GM18868 (cell line): ENCODE data around the gene SCN4A.
A peak's percentile ranks its signal among the peaks of the same experiment; 100 is the strongest.
"Not testable (repeated sequence)": the region's sequence is repeated elsewhere in the genome, so short reads cannot be mapped to it uniquely, and the experiment has no call there.

ENCODE experiments used
- ATAC-seq: cut with Tn5 transposase; IDR thresholded peaks from one replicate; pipeline ENCODE4 v1.9.1; 2021; ENCODE audit warnings: mild to moderate bottlenecking, moderate library complexity; ENCODE audit not compliant: unreplicated experiment

SCN4A gene

DNA sequence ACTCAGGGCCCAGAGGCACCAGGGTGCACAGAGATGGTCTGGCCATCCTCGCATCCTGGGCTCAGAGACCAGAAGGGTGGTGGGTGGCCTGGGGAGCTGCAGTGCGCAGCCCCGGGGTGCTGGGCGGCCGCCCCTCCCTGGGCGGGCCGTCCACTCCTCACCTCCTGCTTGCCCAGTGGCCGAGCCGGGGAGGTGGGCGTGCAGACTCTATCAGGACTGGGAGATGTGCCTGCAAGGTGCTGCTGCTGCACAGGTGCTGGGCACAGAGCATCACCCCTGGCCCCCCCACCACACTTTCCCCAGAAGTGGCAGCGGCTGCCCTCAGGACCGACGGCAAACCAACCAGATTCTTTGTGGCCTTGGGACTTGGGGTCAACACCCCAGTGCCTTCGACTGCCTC, at the start of gene SCN4A:
Gene SCN4A, minus strand, starts transcription at position 123 of the 400 bp plus-strand sequence. Its CDS starts 77 bp downstream, at position 46.
- ATAC-seq = no peak

DNA sequence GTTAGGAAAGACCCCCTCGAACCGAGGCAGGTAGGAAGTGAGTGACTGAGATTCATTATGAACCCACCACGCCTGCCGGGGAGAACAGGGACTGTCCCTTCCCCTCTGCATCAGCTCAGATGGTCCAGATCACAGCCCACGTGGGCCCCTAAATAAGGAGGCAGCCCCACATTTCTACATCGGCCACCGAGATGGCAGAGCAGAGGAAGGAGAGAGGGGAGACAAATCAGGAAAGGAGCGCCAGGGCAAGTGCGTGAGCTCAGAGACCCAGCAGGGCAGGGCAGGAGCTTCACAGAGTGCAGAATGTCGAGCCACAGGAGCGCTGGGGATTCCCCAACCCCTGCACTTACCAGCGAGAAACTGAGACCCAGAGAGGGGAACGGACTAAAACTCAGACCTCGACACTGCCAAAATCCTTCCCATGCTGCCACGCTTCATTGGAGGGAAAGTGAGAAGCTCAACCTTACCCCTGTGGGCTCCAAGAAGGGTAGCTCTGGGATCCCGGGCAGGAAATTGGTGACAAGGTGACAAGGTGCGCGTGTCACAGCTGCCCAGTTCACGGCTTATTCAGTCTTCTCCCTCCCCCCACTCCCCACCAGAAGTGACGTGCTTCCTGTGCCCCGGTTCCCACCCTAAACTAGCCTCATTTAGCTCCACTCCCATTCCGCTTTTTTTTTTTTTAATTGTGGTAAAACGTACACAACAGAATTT, 47.5 kb upstream of the SCN4A start, which contains the start of gene ICAM2:
Gene ICAM2, minus strand, starts transcription at position 578 of the 711 bp plus-strand sequence. CDS start 13,942 bp downstream, outside the sequence.
- peak; percentile 62 for ATAC-seq

DNA sequence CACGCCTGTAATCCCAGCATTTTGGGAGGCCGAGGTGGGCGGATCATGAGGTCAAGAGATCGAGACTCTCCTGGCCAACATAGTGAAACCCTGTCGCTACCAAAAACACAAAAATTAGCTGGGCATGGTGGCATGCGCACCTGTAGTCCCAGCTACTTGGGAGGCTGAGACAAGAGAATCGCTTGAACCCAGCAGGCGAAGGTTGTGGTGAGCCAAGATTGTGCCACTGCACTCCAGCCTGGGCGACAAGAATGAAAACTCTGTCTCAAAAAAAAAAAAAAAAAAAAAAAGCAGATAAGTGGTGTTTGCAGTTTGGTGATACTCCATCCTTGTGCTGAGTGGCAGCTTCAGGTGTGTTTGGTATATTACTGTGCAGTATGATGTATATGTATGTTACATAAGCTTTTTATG, 46.8 kb upstream of the SCN4A start:
- peak; percentile 7 for ATAC-seq

DNA sequence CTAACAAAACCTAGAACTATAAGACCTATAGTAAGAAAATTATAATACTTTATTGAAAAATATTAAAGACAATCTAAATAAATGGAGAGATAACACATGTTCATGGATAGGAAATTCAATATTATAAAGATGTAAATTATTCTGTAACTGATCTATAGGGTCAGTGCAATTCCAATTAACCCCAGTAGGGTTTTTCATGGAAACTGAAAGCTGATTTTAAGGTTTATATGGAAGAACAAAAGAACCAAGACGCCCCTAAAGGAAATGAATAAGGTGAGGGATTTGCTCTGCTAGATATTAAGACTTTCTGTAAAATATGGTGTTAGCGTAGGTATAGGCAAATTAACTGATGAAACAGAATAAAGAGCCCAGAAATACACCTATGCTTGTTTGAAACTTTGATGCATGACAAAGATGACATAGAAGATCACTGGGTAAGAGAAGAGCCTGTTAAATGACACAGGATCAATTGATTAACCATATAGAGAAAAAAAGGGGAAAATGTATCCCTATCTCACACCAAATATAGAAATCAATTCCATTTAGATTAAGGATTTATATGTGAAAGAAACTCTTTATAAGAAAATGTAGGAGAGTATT, 44.8 kb upstream of the SCN4A start:
- no peak for ATAC-seq

DNA sequence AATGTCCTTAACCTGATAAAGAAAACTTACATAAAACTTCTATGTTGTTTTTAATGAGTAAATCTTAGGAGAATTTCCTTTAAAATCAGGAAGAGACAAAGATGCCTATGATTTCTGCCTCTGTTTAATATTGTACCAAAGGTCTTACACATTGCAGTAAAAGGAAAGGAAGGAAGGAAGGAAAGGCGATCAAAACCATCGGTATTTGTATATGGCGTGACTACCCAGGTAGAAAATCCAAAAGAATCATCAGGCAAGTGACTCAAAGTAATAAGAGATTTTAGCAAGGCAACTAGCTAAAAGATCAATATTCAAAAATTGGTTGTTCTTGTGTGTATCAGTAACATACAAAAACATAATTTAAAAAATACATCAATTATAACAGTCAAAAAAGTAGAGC, 44.3 kb upstream of the SCN4A start:
- ATAC-seq = no peak

DNA sequence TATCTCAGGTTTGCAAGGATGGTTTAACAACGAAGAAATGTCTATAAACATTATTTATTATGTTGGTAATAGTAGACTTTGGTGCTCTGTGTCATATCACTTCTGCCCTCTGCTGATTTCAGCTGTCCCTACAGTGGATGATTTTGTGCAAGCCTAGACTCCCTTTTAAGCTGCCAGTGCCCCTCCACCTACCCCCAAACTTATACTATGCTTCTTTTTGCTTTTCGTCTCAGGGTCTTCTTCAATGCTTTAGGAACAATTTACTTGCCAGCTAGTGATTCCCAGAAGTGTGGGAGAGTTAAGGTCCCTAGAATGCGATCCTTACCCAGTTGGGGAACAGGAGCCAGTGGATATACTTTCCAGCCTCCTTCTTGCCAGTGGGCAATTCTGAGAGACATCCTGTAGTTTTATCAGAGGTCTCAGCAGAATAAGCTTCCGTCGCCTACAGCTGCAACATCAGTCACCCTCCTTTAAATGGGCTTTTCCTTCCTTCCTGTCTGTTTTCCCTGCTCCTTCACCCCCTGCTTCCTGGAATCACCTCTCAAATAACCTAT, 43.6 kb upstream of the SCN4A start:
- ATAC-seq = no peak

DNA sequence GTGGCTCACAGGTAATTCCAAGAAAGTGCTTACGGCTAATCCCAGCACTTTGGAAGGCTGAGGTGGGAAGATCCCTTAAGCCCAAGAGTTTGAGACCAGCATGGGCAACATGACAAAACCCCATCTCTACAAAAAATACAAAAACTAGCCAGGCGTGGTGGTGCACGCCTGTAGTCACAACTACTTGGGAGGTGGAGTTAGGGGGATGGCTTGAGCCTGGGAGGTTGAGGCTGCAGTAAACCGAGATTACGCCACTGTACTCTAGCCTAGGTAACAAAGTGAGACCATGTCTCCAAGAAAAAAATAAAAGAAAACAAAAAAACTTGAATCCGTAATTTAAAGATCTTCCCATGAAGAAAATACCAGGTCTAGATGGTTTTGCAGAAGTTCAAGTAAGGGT, 42.7 kb upstream of the SCN4A start:
- ATAC-seq = no peak

DNA sequence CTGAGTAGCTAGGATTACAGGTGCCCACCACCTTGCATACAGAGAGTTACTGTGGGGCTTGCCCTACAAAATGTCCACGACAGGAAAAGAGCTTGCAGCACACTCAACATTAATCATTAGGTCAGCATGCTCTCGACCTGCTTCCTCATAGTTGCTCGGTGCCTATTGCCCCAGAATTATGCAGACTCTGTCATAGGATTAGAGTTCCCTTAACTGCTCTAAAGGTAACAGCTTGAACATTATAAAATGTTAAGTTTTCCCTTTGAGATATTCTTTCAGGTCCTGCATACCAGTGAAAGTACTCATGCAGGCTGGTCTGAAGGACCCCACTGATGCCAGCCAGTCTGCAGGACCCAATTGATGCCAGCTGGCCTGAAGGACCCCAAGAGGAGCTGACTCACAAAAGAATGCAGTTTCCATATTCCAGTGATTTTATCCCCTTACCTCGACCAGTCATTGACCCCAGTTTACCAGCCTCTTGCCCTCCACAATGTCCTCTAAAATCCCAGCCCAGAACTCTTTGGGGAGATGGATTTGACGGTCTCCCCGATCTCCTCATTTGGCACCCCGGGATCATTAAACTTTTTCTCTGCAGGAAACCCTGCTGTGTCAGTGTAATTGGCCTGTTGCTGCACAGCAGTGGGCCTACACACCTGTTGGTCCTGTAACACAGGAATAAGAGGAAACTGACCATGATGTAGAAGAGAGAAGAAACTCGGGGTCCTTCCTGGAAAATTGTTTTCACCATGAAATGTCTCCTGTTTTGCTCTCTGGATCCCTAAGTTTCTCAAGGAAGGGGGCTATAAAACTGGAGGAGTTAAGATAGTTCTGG, 37.1 kb upstream of the SCN4A start:
- no peak for ATAC-seq

DNA sequence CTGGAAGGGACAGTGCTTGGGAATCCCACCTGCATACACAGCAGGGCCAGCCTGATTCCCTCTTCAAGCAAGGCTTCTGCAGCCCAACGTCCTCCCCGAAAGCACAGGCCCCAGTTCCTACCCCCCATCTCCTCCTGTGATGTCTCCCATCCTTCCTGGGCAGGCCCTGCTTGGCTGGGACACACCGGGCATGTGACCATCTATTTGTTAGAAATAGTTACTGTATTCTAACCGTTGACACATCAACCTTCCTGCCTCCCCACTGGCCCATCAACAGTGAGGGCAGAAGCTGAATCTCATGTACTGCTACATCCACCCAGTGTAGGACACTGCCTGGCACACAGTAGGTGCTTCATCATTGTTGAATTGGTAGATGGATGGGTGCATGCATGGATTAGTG, 36.1 kb upstream of the SCN4A start:
- ATAC-seq = no peak

DNA sequence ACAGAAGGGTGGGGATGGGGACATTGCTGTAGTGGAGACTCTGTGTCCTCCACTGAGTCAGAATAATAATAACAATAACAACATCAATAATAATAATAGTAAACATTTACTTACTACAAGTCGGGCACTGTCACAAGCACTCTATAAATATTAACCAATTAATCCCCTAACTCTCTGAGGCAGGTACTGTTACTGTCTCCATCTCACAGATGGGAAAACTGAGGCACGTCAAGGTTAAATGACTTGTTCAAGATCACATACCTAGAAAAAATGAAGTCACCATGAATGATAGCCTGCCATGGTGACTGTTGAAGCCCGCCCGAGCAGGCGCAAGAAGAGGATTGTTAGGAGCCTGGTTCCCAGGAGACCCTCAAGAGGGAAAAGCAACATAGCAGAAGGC, 35.6 kb upstream of the SCN4A start:
- ATAC-seq = no peak

DNA sequence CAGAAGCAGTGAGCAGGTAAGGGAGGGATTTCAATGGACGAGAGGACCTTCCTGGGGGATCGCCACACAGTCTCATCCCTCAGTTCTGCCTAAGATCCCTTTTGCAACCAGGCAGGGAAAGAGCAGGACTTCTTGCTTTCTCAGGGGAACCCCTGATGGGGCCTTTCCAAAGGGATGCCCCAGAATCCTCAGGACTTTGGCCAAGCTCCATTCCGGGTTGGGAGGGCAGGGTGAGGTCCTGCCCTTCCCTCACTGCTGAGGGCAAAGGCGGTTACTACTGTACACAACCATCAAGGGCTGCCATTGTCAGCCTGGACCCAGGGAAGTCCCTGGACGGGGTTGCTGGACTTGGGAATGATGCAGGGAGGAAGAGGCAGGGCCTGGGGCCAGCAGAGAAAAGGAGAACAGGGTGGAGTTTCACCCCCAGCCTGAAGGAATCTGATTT, 35.1 kb upstream of the SCN4A start:
- ATAC-seq = no peak

DNA sequence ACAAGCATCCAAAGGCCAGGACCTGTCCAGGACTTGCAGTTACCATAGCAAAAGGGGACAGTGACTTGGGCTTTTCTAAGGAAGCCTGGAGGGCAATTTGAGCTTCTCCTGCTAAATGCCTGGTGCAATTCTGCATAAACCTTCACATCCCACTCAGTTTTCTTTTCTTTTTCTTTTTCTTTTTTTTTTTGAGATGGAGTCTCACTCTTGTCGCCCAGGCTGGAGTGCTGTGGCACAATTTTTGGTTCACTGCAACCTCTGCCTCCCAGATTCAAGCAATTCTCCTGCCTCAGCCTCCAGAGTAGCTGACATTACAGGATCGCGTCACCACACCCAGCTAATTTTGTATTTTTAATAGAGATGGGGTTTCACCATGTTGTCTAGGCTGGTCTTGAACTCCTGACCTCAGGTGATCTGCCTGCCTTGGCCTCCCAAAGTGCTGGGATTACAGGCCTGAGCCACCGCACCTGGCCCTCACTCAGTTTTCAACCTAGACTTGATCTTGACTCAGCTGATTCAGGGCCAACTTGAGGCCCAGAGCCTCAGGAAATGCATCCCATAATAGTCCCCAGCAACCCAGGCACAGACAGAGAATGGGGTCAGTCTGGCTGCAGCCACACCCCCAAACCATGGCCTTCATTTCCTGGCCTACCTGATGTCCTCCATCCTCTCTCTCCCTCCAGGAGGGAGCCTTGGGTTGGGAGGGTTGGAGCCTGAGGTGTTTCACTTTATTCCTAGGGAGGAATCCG, 34.5 kb upstream of the SCN4A start:
- ATAC-seq = not testable (repeated sequence)

DNA sequence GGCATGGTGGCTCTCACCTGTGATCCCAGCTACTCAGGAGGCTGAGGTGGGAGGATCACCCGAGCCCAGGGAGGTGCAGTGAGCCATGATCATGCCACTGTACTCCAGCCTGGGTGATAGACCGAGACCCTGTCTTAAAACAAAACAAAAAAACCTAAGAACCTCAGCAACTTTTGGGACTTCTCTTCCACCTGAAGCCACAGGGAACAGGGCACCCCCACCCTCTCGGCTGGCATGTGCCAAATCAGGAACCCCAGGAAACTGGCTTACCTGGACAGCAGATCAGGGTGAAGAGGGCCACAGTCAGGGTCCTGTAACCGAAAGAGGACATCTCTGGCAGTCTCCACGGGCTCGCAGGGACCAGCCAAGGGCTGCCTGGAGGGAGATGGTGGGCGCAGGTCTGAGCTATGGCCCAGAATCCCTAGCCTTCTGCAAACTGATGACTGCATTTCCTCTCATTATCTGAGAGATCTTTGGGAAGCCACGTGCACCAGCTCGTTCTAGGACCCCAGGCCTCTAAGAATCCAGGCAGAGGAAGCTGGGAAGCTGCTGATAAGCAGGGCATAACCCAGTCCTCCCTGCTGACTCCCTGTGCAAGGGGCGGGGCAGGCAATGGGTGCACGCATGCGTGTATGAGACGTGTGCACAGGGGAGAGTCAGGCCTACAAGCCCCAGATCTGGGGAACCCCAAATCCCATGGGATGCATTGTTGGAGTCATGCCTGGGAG, 33.8 kb upstream of the SCN4A start:
- ATAC-seq = no peak

DNA sequence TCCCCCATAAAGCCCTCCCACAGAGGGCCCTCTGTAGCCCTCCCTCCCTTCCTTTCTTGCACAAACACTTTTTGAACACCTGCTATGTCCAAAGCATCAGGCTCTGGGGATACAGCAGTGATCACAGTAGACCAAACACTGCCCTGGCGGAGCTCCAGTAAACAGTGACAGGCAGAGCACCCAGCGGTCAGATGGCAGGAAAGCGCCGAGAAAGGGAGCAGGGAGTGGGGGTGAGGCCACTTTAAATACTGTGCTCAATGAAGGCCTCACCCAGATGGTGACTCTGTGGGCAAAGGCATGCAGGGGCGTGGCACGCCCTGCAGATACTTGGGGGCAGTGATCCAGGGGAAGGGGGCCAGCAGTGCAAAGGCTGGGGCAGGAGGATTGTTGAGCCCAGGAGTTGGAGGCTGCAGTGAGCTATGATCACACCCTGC, 33.0 kb upstream of the SCN4A start:
- ATAC-seq = no peak

DNA sequence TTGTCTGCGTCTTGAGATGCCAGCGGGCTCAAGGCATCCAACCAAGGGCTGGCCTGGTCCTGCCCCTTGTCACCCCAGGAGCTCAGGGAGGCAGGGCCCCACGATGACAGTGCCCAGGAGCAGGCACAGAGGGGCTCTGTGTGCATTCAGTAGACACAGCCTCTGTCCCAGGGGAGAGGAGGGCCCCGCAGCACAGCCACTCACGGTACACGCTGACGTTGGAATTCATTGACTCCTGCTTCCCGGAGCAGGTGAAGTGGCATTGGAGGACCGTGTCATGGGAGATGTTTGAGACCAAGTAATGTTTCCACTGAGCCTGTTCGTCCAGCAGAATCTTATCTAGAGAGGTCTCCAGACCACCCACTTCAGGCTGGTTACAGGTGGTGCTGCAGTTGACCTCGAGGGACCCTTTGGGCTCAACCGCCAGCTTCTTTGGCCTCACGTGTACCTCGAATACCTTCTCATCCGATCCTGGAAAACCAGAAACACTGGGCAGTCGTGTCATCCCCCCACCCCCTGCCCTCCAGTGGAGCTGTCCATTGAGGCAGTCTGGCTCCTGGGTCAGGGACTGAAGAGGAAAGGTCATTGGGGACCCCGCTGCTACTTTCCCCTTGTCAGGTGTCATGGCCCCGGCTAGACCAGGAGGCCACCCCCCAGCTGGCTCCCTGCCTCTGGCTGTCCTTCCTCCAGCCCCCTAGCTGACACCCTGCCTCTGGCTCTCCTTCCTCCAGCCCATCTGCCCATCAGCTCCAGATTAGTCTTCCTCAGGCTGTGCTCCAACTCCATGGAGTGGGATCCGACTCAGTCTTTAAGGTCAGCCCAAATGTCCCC, 32.4 kb upstream of the SCN4A start:
- ATAC-seq = no peak

DNA sequence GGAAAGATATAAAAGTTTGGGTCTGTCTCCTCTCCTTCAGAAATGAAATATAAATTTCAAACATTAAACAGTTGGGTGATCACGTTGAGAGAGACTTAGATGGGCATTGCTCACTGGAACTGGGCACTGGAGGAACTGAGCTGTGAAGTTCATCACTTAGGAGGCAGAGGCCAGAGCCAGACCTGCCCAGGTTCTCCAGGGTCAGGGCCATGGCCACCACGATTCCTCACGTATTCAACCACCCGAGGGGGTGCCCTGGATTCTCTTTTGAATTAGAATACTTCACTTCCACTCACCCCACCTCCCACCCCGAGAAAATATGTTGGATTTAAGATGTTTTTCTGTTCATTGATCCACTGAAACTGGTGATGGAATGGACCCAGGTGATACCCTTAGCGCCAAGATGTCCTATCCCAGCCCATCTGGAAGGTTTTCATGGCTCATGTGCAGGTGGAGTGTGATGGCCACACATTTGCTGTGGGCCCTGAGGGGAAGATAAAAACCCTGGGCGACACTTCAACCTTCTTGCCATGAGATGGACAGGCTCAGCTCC, 31.6 kb upstream of the SCN4A start:
- ATAC-seq = no peak

DNA sequence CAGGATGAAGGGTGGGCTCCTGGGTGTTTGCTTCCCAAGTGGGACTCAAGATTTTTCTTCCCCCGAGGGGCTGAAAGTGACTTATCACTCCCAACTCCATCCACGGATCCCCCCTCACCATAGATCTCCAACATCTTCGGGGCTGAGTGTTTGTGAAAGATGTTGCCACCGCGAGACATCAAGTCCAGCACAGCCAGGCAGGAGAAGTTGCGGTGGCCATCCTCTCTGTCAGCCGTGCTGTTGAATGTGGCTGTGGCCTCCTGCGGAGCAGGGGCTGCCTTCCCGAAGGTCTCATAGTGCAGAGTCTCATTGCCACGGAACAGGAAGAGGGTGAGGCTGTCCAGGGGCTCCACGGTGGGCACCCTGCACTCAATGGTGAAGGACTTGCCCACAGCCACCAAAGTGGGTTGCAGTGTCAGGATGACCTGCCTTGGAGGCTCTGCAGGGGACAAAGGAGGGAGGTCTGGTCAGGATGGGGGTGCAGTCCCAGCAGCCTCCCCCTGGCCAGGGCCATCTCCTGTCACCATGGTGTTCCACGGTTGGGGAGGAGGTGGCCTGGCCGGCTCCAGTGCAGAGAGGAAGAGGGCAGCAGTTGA, 30.9 kb upstream of the SCN4A start:
- no peak for ATAC-seq
